ENCODE data around the gene SYCE1L.
A peak's percentile ranks its signal among the peaks of the same experiment; 100 is the strongest.

SYCE1L gene

GRCh38 chr16:77190478-77191258 is 8.5 kb upstream of the SYCE1L start, which contains the start of gene MON1B (continued):
- peak; percentile 70; the same call in 1 of the 2 replicates for TF ChIP-seq GLIS2 (tag by site-specific recombination; IDR thresholded peaks at IDR 0.05)
- peak; percentile 78; the same call in 1 of the 2 replicates for TF ChIP-seq ZNF561 (tag by site-specific recombination; IDR thresholded peaks at IDR 0.05; ENCODE audit: borderline replicate concordance)
- TF ChIP-seq ZNF341 (tag by site-specific recombination; IDR thresholded peaks at IDR 0.05; ENCODE audit: low read depth): peak; percentile 56; the same call in 1 of the 2 replicates
- TF ChIP-seq ZNF223 (tag by site-specific recombination; IDR thresholded peaks at IDR 0.05): no peak
- no peak for TF ChIP-seq ZNF24 (tag by site-specific recombination; IDR thresholded peaks at IDR 0.05)
- no peak for TF ChIP-seq ZNF148 (tag by site-specific recombination; IDR thresholded peaks at IDR 0.05; ENCODE audit: borderline replicate concordance)
- peak; percentile 38; the same call in 1 of the 2 replicates for TF ChIP-seq PRDM1 (tag by site-specific recombination; IDR thresholded peaks at IDR 0.05)
- TF ChIP-seq ZNF16 (tag by site-specific recombination; IDR thresholded peaks at IDR 0.05; ENCODE audit: low read depth): no peak
- no peak for TF ChIP-seq ZNF704 (tag by site-specific recombination; IDR thresholded peaks at IDR 0.05)
- no peak for TF ChIP-seq ZNF529 (tag by site-specific recombination; IDR thresholded peaks at IDR 0.05; ENCODE audit: insufficient replicate concordance)
- TF ChIP-seq BCL11A (tag by site-specific recombination; IDR thresholded peaks at IDR 0.05; ENCODE audit: low read depth): no peak
- no peak for TF ChIP-seq ZNF280C (tag by site-specific recombination; IDR thresholded peaks at IDR 0.05)
- peak; percentile 99 for TF ChIP-seq ZNF580 (tag by site-specific recombination; IDR thresholded peaks at IDR 0.05)
- TF ChIP-seq ZNF335 (tag by site-specific recombination; conservative IDR thresholded peaks at IDR 0.05): peak; percentile 91
- no peak for TF ChIP-seq OVOL3 (tag by site-specific recombination; IDR thresholded peaks at IDR 0.05)
- no peak for TF ChIP-seq ZNF423 (tag by site-specific recombination; IDR thresholded peaks at IDR 0.05)
- TF ChIP-seq ZNF785 (tag by site-specific recombination; IDR thresholded peaks at IDR 0.05): no peak
- TF ChIP-seq ZNF639 (tag by site-specific recombination; IDR thresholded peaks at IDR 0.05): no peak
- no peak for TF ChIP-seq ZNF626 (tag by site-specific recombination; IDR thresholded peaks at IDR 0.05)
- TF ChIP-seq ZNF791 (tag by site-specific recombination; IDR thresholded peaks at IDR 0.05): no peak
- TF ChIP-seq ZNF18 (tag by site-specific recombination; IDR thresholded peaks at IDR 0.05): no peak
- TF ChIP-seq ZNF169 (tag by site-specific recombination; IDR thresholded peaks at IDR 0.05): no peak
- no peak for TF ChIP-seq GLI4 (tag by site-specific recombination; IDR thresholded peaks at IDR 0.05)
- peak; percentile 78 for TF ChIP-seq ZNF629 (tag by site-specific recombination; IDR thresholded peaks at IDR 0.05)
- no peak for TF ChIP-seq KLF17 (tag by site-specific recombination; IDR thresholded peaks at IDR 0.05)
- TF ChIP-seq ZNF843 (tag by site-specific recombination; IDR thresholded peaks at IDR 0.05): no peak
- TF ChIP-seq ZNF585B (tag by site-specific recombination; IDR thresholded peaks at IDR 0.05): no peak
- 0 out of 2 replicates have a peak, but pooled peaks have one; percentile 29 for TF ChIP-seq MZF1 (tag by site-specific recombination; IDR thresholded peaks at IDR 0.05; ENCODE audit: borderline replicate concordance)
